ENCODE results near the gene EDIL3. TPM values are rescaled to one million over a fixed set of nuclear protein-coding genes. Genes with fewer than 3 reads are reported as not detected.

The EDIL3 gene
- polyA plus RNA-seq, 1 donor (not counting 4 experiments of a cell fraction or from before 2014, with no cell fraction given), result 0.34 TPM

- TF ChIP-seq EZH2 (IDR thresholded peaks at IDR 0.05; ENCODE audit: low read length), result no peak
- no peak for TF ChIP-seq CTCF (optimal IDR thresholded peaks at IDR 0.05 in 1 of 3, IDR thresholded peaks at IDR 0.05 in 1 of 3, conservative IDR thresholded peaks at IDR 0.05 in 1 of 3; ENCODE audit: extremely low read depth in 1 of 3, insufficient read depth in 2 of 3, low read length in 3 of 3)
- Histone ChIP-seq H3K9me1 (ENCODE audit: control insufficient read depth, extremely low read depth, insufficient read depth, low read length) (no peaks in the 10 kb centered on the region), H3K9me3 (ENCODE audit: control insufficient read depth, low read depth, low read length) (no peaks in the 10 kb centered on the region), H3K4me1 (ENCODE audit: control insufficient read depth, extremely low read depth, insufficient read depth, low read length) (no peaks in the 10 kb centered on the region), H3K27ac (ENCODE audit: control insufficient read depth, insufficient read depth, low read length) (no peak overlapping the region), H3K4me2 (ENCODE audit: control insufficient read depth, extremely low read depth, insufficient read depth, low read depth, low read length) (no peak overlapping the region), H3K9ac (ENCODE audit: control insufficient read depth, extremely low read depth, insufficient read depth, low read length) (no peak overlapping the region), H4K20me1 (ENCODE audit: control insufficient read depth, extremely low read depth, insufficient read depth, low read length) (no peaks in the 10 kb centered on the region), H3K36me3 (ENCODE audit: control insufficient read depth in 2 of 2, extremely low read depth in 1 of 2, insufficient read depth in 2 of 2, low read length in 2 of 2) (no peaks in the 10 kb centered on the region), H2AFZ (ENCODE audit: control insufficient read depth, low read length) (no peak overlapping the region), H3K79me2 (ENCODE audit: control insufficient read depth, insufficient read depth, low read length) (no peaks in the 10 kb centered on the region), H3K27me3 (ENCODE audit: control insufficient read depth, extremely low read depth, insufficient read depth, low read length) (no peaks in the 10 kb centered on the region), H3K4me3 (ENCODE audit: control insufficient read depth in 2 of 3, extremely low read depth in 1 of 3, insufficient read depth in 2 of 3, low read depth in 1 of 3, low read length in 3 of 3) (no peak overlapping the region)
- FAIRE-seq (no peak), DNase-seq (ENCODE audit: low read depth, low spot score) (no peak)
- dilution Hi-C loops (cut with MboI; ENCODE audit: extremely low pct_ligation_motif_present, low sequenced_read_pairs), result no loop called here
Observed at GRCh38 chr5:83947763-83948162, 436.9 kb downstream of the EDIL3 start.

- Histone ChIP-seq H3K9me3 (ENCODE audit: control insufficient read depth, low read depth, low read length) (no peaks in the 10 kb centered on the region), H3K27me3 (ENCODE audit: control insufficient read depth, extremely low read depth, insufficient read depth, low read length) (no peaks in the 10 kb centered on the region), H3K27ac (ENCODE audit: control insufficient read depth, insufficient read depth, low read length) (no peak overlapping the region), H4K20me1 (ENCODE audit: control insufficient read depth, extremely low read depth, insufficient read depth, low read length) (no peaks in the 10 kb centered on the region), H3K4me2 (ENCODE audit: control insufficient read depth, extremely low read depth, insufficient read depth, low read depth, low read length) (no peak overlapping the region), H3K36me3 (ENCODE audit: control insufficient read depth in 2 of 2, extremely low read depth in 1 of 2, insufficient read depth in 2 of 2, low read length in 2 of 2) (no peaks in the 10 kb centered on the region), H3K9ac (ENCODE audit: control insufficient read depth, extremely low read depth, insufficient read depth, low read length) (no peak overlapping the region), H3K9me1 (ENCODE audit: control insufficient read depth, extremely low read depth, insufficient read depth, low read length) (no peaks in the 10 kb centered on the region), H3K79me2 (ENCODE audit: control insufficient read depth, insufficient read depth, low read length) (no peaks in the 10 kb centered on the region), H2AFZ (ENCODE audit: control insufficient read depth, low read length) (no peak overlapping the region), H3K4me3 (ENCODE audit: control insufficient read depth in 2 of 3, extremely low read depth in 1 of 3, insufficient read depth in 2 of 3, low read depth in 1 of 3, low read length in 3 of 3) (no peak overlapping the region), H3K4me1 (ENCODE audit: control insufficient read depth, extremely low read depth, insufficient read depth, low read length) (no peaks in the 10 kb centered on the region)
- DNase-seq (ENCODE audit: low read depth, low spot score) (no peak), FAIRE-seq (no peak)
- dilution Hi-C loops (cut with MboI; ENCODE audit: extremely low pct_ligation_motif_present, low sequenced_read_pairs), result no loop called here
- TF ChIP-seq EZH2 (IDR thresholded peaks at IDR 0.05; ENCODE audit: low read length) (no peak), CTCF (optimal IDR thresholded peaks at IDR 0.05 in 1 of 3, IDR thresholded peaks at IDR 0.05 in 1 of 3, conservative IDR thresholded peaks at IDR 0.05 in 1 of 3; ENCODE audit: extremely low read depth in 1 of 3, insufficient read depth in 2 of 3, low read length in 3 of 3) (no peak)
Observed at GRCh38 chr5:83946516-83946915, 438.2 kb downstream of the EDIL3 start.

Measured in keratinocyte (primary cell).